Peyer's patch (tissue), 4 donors: ENCODE results near the gene SCGB2B2. TPM values are rescaled to one million over a fixed set of nuclear protein-coding genes. Genes with fewer than 3 reads are reported as not detected.

ENCODE experiments used
- DNase-seq, 3 donors: peaks; one replicate each; pipeline ENCODE4 v3.0.0-alpha.2; 2017 to 2019
- H3K27ac ChIP-seq, 4 donors: fragments of 200-600 bp; sonication (generic); one replicate each; pipeline ENCODE4 v1.5.1; 2016 to 2019
- H3K27me3 ChIP-seq, 2 donors: fragments of 200-600 bp; sonication (generic); one replicate each; pipeline ENCODE4 v1.5.1; 2019
- H3K36me3 ChIP-seq, 3 donors: fragments of 200-600 bp; sonication (generic); one replicate each; pipeline ENCODE4 v1.5.1; 2016 to 2019
- H3K4me1 ChIP-seq, 4 donors: fragments of 200-600 bp; sonication (generic); one replicate each; pipeline ENCODE4 v1.5.1; 2016 to 2019
- H3K4me3 ChIP-seq, 4 donors: fragments of 200-600 bp; sonication (generic); 1 replicate in 3 of 4; 2 replicates in 1 of 4; pipeline ENCODE4 v1.5.1; 2016 to 2019; ENCODE audit warnings: mild to moderate bottlenecking in 1 of 4
- H3K9me3 ChIP-seq, 4 donors: fragments of 200-600 bp; sonication (generic); one replicate each; pipeline ENCODE4 v1.5.1; 2016 to 2019; ENCODE audit warnings: mild to moderate bottlenecking in 1 of 4
- POLR2A ChIP-seq, 2 donors: fragments of 450-650 bp; IDR thresholded peaks; one replicate each; pipeline ENCODE4 v1.5.1; 2017; ENCODE audit warnings: antibody characterized with exemption in 2 of 2, mild to moderate bottlenecking in 2 of 2, moderate library complexity in 2 of 2
- total RNA-seq, 4 donors: library from RNA; depleted of rRNA; stranded (reverse); fragments of >200 nt; gene quantifications; one replicate each; pipeline ENCODE4 v1.1.0, GENCODE V29; 2016
- TF ChIP-seq, protein P1 (sequence below), 6 experiments: fragments of 450-650 bp in 4 of 6; fragments of 200-600 bp in 2 of 6; sonication (generic) in 1 of 6; IDR thresholded peaks; one replicate each; pipeline ENCODE4 v1.5.1; 2017 to 2019; ENCODE audit warnings: antibody characterized with exemption in 6 of 6, mild to moderate bottlenecking in 3 of 6, moderate library complexity in 1 of 6

The SCGB2B2 gene
- total RNA-seq, 4 donors from 2014 or later: 0.35 to 1.6 (median 1.5) TPM; not detected in 1

DNA sequence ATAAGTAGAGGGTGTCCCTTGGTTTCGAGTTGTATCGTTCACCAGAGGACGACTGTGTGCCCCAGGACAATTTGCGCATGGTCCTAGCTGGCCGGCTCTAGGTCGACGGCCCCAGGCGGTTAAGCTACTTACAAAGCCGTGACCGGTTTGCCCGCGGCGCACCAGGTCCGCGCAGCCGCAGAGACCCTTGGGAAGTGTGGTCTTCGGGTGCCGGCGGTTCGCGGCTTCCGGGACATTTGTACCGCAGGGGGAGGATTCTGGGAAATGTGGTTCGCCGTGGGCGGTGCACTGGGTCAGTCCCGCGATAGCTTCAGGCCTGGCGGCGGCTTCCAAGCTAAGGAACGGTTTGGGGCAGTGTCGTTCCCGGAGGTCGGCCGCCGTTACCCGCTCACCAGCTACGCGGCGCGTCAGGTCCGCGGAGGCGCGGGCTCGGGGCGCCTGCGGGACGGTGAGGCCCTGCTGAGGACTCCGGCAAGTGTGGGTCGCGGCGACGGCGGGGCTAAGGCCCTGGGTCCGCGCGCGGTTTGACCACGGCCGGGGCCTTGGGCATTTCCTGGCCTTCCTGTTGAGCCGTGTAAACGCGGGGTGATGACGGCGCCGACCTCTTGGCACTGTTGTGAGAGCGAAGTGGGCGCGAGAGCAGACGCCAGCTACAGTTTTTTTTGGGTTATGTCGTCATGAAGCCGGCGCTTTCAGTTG is 576 bp upstream of the SCGB2B2 start, which contains the start of gene ZNF302:
Gene ZNF302, plus strand, starts transcription at position 293 of the 699 bp plus-strand sequence. CDS start 1,127 bp downstream, outside the sequence.
- peaks cover 0 to 38% (median 0%) of the 10 kb centered on the region in 3 donors for H3K36me3 ChIP-seq
- peak within 1 kb of the TSS; percentile 80 to 99 (median 92) for H3K27ac ChIP-seq
- peak; percentile 95 to 99 (median 97) for DNase-seq
- peak within 1 kb of the TSS; percentile 54 to 96 (median 84) for H3K4me3 ChIP-seq
- H3K4me1 ChIP-seq: peaks cover 0 to 11% (median 0%) of the 10 kb centered on the region in 4 donors
- H3K27me3 ChIP-seq: no peaks in the 10 kb centered on the region
- TF ChIP-seq, protein P1, sequence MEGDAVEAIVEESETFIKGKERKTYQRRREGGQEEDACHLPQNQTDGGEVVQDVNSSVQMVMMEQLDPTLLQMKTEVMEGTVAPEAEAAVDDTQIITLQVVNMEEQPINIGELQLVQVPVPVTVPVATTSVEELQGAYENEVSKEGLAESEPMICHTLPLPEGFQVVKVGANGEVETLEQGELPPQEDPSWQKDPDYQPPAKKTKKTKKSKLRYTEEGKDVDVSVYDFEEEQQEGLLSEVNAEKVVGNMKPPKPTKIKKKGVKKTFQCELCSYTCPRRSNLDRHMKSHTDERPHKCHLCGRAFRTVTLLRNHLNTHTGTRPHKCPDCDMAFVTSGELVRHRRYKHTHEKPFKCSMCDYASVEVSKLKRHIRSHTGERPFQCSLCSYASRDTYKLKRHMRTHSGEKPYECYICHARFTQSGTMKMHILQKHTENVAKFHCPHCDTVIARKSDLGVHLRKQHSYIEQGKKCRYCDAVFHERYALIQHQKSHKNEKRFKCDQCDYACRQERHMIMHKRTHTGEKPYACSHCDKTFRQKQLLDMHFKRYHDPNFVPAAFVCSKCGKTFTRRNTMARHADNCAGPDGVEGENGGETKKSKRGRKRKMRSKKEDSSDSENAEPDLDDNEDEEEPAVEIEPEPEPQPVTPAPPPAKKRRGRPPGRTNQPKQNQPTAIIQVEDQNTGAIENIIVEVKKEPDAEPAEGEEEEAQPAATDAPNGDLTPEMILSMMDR (IDR thresholded peaks at IDR 0.05): no peak
- peak; percentile 61 to 79 for TF ChIP-seq POLR2A (IDR thresholded peaks at IDR 0.05)
- peaks cover 0 to 20% (median 3%) of the 10 kb centered on the region in 4 donors for H3K9me3 ChIP-seq

DNA sequence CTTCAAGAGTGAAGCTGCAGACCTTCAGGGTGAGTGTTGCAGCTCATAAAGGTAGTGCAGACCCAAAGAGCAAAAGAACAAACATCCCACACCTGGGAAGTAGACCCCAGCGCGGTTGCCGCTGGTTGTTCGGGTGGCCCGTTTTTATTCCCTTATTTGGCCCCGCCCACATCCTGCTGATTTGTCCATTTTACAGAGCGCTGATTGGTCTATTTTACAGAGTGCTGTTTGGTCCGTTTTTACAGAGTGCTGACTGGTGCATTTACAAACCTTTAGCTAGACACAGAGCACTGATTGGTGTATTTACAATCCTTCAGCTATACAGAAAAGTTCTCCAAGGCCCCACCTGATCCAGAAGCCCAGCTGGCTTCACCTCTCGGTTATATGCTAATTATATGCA is 1.0 kb downstream of the SCGB2B2 start:
- TF ChIP-seq POLR2A (IDR thresholded peaks at IDR 0.05): no peak
- TF ChIP-seq, protein P1 (IDR thresholded peaks at IDR 0.05): no peak
- no peak overlapping the region for H3K4me3 ChIP-seq

DNA sequence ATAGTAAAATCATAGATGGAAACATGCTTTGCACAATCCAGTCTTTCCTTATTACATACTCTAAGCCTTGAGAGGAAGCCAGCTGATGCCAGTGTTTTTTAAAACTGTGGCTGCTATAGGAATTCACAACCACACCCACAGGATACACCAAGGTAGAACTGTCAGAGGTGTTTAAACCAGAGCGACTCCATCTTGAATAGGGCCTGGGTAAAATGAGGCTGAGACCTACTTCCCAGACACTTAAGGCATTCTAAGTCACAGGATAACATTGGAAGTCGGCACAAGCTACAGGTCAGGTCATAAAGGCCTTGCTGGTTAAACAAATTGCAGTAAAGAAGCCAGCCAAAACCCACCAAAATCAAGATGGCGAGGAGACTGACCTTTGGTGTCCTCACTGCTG is 1.7 kb downstream of the SCGB2B2 start:
- Histone ChIP-seq H3K4me1 (peaks cover 0 to 11% (median 0%) of the 10 kb centered on the region in 4 donors), H3K4me3 (no peak overlapping the region), H3K9me3 (peaks cover 0 to 6% (median 3%) of the 10 kb centered on the region in 4 donors), H3K27me3 (no peaks in the 10 kb centered on the region), H3K27ac (no peak overlapping the region), H3K36me3 (peaks cover 0 to 15% (median 0%) of the 10 kb centered on the region in 3 donors)
- DNase-seq: no peak
- TF ChIP-seq, protein P1 (IDR thresholded peaks at IDR 0.05): no peak
- no peak for TF ChIP-seq POLR2A (IDR thresholded peaks at IDR 0.05)

More for the DNA sequence above, 1.0 kb downstream of the SCGB2B2 start:
- Histone ChIP-seq H3K9me3 (peaks cover 0 to 6% (median 3%) of the 10 kb centered on the region in 4 donors), H3K27ac (no peak overlapping the region), H3K36me3 (peaks cover 0 to 21% (median 0%) of the 10 kb centered on the region in 3 donors), H3K27me3 (no peaks in the 10 kb centered on the region), H3K4me1 (peaks cover 0 to 11% (median 0%) of the 10 kb centered on the region in 4 donors)
- DNase-seq: no peak

DNA sequence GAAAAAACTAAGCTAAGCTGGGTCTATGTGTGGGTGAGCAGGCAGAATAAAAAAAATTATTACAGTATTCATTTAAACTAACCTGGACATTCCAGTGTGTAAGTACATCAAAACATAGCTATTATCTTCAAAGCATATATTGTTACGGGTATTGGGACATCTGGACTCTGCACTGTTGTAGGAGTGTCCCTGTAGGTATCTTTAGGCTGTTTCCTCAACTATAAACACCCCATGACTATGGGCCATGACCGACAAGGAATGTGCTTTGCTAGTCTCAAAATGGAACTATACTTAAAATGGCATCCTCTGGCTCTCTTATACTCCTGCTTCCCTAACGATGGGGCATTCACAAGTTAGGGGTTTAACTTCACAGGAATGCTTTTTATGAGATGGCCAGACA is 3.4 kb downstream of the SCGB2B2 start:
- no peak for TF ChIP-seq POLR2A (IDR thresholded peaks at IDR 0.05)
- TF ChIP-seq, protein P1 (IDR thresholded peaks at IDR 0.05): no peak
- no peaks in the 10 kb centered on the region for H3K27me3 ChIP-seq
- H3K36me3 ChIP-seq: no peaks in the 10 kb centered on the region
- no peak overlapping the region for H3K4me3 ChIP-seq
- DNase-seq: no peak
- peaks cover 0 to 5% (median 0%) of the 10 kb centered on the region in 4 donors for H3K9me3 ChIP-seq
- no peak overlapping the region for H3K27ac ChIP-seq
- peaks cover 0 to 9% (median 0%) of the 10 kb centered on the region in 4 donors for H3K4me1 ChIP-seq

DNA sequence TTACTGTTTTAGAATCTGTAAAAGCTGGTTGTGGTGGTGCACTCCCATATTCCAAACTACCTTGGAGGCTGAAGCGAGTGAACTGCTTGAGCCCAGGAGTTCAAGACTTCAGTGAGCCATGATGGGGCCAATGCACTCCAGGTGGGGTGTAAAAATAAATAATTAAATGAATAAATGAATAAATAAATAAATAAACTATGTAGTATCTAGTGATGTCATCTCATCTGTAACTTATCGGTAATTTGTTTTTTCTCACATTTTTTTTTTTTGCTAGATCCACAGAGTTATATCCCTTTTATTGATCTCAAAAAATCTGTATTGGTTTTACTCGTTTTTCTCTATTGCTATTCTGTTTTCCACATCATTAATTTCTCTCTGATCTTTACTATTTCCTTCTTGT is 5.0 kb downstream of the SCGB2B2 start:
- H3K27me3 ChIP-seq: no peaks in the 10 kb centered on the region
- no peak overlapping the region for H3K4me3 ChIP-seq
- DNase-seq: no peak
- TF ChIP-seq, protein P1 (IDR thresholded peaks at IDR 0.05): no peak
- no peak for TF ChIP-seq POLR2A (IDR thresholded peaks at IDR 0.05)
- no peak overlapping the region for H3K27ac ChIP-seq
- H3K36me3 ChIP-seq: no peaks in the 10 kb centered on the region
- H3K4me1 ChIP-seq: peaks cover 0 to 6% (median 0%) of the 10 kb centered on the region in 4 donors
- H3K9me3 ChIP-seq: peaks cover 0 to 5% (median 0%) of the 10 kb centered on the region in 4 donors
